Measurements from ENCODE around the gene PRXL2B. TPM values are rescaled to one million over a fixed set of nuclear protein-coding genes. Genes with fewer than 3 reads are reported as not detected.

PRXL2B gene
- polyA plus RNA-seq, 1 experiment, result 10.2 TPM

DNA sequence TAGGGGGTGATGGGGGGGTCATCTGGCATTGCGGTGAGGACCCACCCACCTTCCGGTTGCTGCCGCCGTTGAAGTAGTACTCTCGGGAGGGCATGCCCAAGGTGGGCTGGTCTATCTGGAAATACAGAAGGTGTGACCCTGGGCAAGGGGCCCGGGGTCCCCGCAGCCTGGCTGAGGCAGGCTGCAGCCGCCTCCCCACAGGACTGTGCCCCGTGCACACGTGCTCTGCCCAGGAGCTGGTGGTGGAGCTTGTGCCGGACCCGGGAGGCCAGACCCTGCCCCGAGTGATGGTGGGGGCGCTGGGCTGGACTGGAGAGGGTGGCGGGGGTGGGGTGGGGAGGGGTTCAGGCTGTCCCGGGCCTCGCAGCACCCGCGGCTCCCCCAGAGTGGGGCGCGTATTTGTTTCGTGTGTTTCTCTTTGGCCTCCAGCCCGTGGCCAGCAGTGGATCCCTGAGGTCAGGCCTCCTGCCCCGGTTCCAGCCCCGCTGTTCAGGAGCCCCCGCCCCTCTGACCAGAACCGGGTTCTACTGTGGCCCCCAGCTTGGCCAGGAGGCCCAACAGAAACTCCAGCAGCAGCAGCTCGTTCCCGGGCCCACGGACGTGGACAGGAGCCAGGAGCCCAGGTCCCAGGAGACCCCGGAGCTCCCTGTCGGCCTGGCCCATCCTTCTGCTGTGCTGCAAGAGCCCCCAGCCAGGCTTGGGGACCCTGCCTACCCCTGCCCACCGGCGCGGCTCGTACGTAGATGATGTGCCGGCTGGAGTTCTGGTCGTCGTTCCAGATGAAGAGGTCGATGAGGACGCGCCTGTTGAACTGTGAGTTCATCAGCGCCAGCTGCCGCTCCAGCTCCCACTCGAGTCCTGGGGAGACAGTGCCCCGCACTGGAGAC, 19.2 kb downstream of the PRXL2B start:
- TF ChIP-seq, protein P1, sequence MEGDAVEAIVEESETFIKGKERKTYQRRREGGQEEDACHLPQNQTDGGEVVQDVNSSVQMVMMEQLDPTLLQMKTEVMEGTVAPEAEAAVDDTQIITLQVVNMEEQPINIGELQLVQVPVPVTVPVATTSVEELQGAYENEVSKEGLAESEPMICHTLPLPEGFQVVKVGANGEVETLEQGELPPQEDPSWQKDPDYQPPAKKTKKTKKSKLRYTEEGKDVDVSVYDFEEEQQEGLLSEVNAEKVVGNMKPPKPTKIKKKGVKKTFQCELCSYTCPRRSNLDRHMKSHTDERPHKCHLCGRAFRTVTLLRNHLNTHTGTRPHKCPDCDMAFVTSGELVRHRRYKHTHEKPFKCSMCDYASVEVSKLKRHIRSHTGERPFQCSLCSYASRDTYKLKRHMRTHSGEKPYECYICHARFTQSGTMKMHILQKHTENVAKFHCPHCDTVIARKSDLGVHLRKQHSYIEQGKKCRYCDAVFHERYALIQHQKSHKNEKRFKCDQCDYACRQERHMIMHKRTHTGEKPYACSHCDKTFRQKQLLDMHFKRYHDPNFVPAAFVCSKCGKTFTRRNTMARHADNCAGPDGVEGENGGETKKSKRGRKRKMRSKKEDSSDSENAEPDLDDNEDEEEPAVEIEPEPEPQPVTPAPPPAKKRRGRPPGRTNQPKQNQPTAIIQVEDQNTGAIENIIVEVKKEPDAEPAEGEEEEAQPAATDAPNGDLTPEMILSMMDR (IDR thresholded peaks at IDR 0.05; ENCODE audit: low read depth, low read length), result no peak
- no peak for DNase-seq (ENCODE audit: low read depth, low spot score)
- Histone ChIP-seq H3K4me3 (ENCODE audit: low read depth, low read length) (no peak overlapping the region), H3K27me3 (ENCODE audit: control insufficient read depth, insufficient read depth, low read length) (peaks cover 15% of the 10 kb centered on the region), H3K27ac (ENCODE audit: low read depth, low read length) (no peak overlapping the region), H3K9me3 (ENCODE audit: control insufficient read depth, insufficient read depth, low read length) (peaks cover 6% of the 10 kb centered on the region; the same call in 1 of the 2 replicates)
- ChIA-PET CTCF (no interaction called here), POLR2A (no interaction called here)

GRCh38 chr1:2606396-2606880, 19.9 kb downstream of the PRXL2B start:
- POLR2A ChIA-PET, result no interaction called here
- Histone ChIP-seq H3K9me3 (ENCODE audit: control insufficient read depth, insufficient read depth, low read length) (peaks cover 6% of the 10 kb centered on the region; the same call in 1 of the 2 replicates), H3K27me3 (ENCODE audit: control insufficient read depth, insufficient read depth, low read length) (peaks cover 15% of the 10 kb centered on the region), H3K27ac (ENCODE audit: low read depth, low read length) (no peak overlapping the region), H3K4me3 (ENCODE audit: low read depth, low read length) (no peak overlapping the region)
- TF ChIP-seq, protein P1 (IDR thresholded peaks at IDR 0.05; ENCODE audit: low read depth, low read length), result no peak
- DNase-seq (ENCODE audit: low read depth, low spot score), result no peak
- CTCF ChIA-PET, result no interaction called here

DNA sequence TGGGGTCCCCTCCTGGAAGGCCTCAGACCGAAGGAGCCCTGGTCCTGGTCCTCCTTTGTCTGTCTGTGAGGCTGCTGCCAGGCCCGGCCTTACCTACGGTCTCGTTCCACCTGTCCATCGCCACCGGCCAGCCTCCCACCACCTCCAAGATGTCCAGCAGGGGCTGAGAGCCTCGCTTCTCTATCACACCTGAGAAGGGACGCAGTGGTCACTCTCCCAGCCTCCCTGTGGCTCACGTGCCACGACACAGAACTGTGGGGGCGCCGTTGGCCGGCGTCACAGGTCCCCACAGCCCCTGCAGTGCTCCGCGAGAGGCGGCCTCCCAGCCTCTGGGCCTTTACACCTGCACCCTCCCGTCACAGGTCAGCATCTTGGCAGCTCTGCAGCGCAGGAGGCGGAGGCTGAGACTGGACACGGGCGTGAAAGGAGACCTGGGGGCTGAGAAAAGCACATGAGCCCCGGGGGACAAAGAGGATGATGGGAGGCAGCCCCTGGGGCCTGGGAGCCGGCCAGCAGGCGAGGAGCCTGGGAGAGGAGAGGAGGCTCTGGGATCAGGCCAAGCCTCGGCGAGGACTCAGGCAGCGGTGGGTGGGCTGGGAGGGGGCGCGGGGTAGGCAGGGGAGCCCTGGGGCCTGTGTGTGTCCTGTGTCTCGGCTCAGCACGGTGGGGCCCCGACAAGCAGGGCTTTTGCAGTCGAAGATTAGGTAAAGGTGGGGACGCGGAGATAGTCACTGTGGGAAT, 20.5 kb downstream of the PRXL2B start:
- no peak for DNase-seq (ENCODE audit: low read depth, low spot score)

DNA sequence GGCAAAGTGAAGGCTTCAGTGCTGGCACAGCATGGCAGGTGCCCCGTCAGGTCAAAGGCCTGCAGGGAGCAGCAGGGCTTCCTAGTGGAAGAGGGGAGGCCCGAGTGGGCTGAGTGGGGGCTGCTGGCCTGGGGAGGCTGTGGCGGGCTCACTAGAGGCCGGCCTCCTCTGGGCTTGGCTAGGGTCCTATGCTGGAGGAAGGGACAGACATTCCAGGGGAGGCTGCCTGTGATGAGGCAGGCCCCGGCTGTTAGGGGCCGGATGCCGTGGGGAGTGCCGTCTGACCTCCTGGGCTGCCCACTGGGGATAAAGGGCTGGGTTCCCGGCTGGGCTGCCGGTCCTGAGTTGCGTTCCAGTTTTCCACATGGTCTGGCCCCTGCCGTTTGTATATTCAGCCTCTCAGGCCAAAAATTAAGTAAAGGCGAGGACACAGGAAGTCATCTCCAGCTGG, 21.1 kb downstream of the PRXL2B start:
- CTCF ChIA-PET, result no interaction called here
- TF ChIP-seq, protein P1 (IDR thresholded peaks at IDR 0.05; ENCODE audit: low read depth, low read length), result no peak
- Histone ChIP-seq H3K4me3 (ENCODE audit: low read depth, low read length) (no peak overlapping the region), H3K27ac (ENCODE audit: low read depth, low read length) (no peak overlapping the region), H3K27me3 (ENCODE audit: control insufficient read depth, insufficient read depth, low read length) (peaks cover 15% of the 10 kb centered on the region), H3K9me3 (ENCODE audit: control insufficient read depth, insufficient read depth, low read length) (peaks cover 6% of the 10 kb centered on the region; the same call in 1 of the 2 replicates)
- POLR2A ChIA-PET, result no interaction called here
- DNase-seq (ENCODE audit: low read depth, low spot score), result no peak

More for the DNA sequence above, 20.5 kb downstream of the PRXL2B start:
- Histone ChIP-seq H3K27me3 (ENCODE audit: control insufficient read depth, insufficient read depth, low read length) (peaks cover 15% of the 10 kb centered on the region), H3K4me3 (ENCODE audit: low read depth, low read length) (no peak overlapping the region), H3K27ac (ENCODE audit: low read depth, low read length) (no peak overlapping the region), H3K9me3 (ENCODE audit: control insufficient read depth, insufficient read depth, low read length) (peaks cover 6% of the 10 kb centered on the region; the same call in 1 of the 2 replicates)
- ChIA-PET CTCF (no interaction called here), POLR2A (no interaction called here)
- TF ChIP-seq, protein P1 (IDR thresholded peaks at IDR 0.05; ENCODE audit: low read depth, low read length), result no peak

Data from AG04450 (cell line).